Measurements from ENCODE around the gene NUP50.

DNA sequence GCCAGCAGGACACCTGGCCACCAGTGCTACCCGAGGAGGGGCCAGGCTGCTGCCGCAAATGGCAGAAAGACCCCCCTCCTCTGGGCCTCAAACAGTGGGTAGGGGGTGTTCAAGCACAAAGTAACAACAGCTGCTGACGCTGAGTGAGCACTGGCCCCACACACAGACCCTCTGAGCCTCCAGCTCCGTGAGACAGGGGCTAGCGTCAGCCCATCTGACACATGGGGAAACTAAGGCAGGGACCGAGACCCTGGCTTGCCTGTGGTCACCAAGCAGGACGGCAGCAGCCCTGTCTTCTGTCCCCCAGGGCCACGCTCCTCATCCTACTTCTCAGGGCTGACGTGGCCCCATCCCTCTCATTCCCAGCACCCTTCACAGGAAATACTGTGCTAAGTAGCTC is 36.5 kb downstream of the NUP50 start:
- TF ChIP-seq POLR2AphosphoS5 (IDR thresholded peaks at IDR 0.05; ENCODE audit: low read depth, low read length) (no peak), TAF1 (IDR thresholded peaks at IDR 0.05; ENCODE audit: borderline replicate concordance, insufficient read depth, low read length) (no peak), SIN3A (IDR thresholded peaks at IDR 0.05; ENCODE audit: borderline replicate concordance, insufficient read depth, low read length) (no peak), FOXP2 (optimal IDR thresholded peaks at IDR 0.05; ENCODE audit: borderline replicate concordance, extremely low read depth, extremely low read length, insufficient read depth) (no peak)
- TF ChIP-seq, protein P1, sequence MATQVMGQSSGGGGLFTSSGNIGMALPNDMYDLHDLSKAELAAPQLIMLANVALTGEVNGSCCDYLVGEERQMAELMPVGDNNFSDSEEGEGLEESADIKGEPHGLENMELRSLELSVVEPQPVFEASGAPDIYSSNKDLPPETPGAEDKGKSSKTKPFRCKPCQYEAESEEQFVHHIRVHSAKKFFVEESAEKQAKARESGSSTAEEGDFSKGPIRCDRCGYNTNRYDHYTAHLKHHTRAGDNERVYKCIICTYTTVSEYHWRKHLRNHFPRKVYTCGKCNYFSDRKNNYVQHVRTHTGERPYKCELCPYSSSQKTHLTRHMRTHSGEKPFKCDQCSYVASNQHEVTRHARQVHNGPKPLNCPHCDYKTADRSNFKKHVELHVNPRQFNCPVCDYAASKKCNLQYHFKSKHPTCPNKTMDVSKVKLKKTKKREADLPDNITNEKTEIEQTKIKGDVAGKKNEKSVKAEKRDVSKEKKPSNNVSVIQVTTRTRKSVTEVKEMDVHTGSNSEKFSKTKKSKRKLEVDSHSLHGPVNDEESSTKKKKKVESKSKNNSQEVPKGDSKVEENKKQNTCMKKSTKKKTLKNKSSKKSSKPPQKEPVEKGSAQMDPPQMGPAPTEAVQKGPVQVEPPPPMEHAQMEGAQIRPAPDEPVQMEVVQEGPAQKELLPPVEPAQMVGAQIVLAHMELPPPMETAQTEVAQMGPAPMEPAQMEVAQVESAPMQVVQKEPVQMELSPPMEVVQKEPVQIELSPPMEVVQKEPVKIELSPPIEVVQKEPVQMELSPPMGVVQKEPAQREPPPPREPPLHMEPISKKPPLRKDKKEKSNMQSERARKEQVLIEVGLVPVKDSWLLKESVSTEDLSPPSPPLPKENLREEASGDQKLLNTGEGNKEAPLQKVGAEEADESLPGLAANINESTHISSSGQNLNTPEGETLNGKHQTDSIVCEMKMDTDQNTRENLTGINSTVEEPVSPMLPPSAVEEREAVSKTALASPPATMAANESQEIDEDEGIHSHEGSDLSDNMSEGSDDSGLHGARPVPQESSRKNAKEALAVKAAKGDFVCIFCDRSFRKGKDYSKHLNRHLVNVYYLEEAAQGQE (IDR thresholded peaks at IDR 0.05; ENCODE audit: insufficient read depth in 1 of 2, low read depth in 2 of 2, low read length in 2 of 2) = no peak
